ENCODE data around the gene TRPT1. TPM values are rescaled to one million over a fixed set of nuclear protein-coding genes. Genes with fewer than 3 reads are reported as not detected.

Gene TRPT1
- polyA plus RNA-seq, 4 donors, result 41.9 to 52.0 (median 44.9) TPM

GRCh38 chr11:64231546-64231945, 5.6 kb upstream of the TRPT1 start:
- no peak for DNase-seq (ENCODE audit: low read depth in 4 of 4, low spot score in 3 of 4)

DNA sequence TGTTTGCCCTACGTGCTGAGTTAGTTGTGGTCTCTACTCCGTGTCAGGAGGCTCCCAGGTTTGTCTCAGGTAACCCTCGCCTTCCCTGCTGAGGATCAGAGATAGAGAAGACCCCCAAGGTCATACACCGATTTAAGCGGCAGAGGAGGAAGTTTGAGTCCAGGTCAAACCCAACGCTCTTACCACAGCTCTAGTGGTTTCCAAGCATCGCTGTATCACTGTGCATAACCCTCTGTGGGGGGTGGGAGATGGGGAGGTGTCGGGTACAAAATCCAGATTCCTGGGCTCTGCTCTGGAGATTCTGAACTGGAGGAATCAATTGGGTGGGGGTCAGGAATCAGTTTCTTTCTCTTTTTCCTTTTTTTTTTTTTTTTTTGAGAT, 5.0 kb upstream of the TRPT1 start:
- DNase-seq (ENCODE audit: low read depth in 4 of 4, low spot score in 3 of 4), result no peak

DNA sequence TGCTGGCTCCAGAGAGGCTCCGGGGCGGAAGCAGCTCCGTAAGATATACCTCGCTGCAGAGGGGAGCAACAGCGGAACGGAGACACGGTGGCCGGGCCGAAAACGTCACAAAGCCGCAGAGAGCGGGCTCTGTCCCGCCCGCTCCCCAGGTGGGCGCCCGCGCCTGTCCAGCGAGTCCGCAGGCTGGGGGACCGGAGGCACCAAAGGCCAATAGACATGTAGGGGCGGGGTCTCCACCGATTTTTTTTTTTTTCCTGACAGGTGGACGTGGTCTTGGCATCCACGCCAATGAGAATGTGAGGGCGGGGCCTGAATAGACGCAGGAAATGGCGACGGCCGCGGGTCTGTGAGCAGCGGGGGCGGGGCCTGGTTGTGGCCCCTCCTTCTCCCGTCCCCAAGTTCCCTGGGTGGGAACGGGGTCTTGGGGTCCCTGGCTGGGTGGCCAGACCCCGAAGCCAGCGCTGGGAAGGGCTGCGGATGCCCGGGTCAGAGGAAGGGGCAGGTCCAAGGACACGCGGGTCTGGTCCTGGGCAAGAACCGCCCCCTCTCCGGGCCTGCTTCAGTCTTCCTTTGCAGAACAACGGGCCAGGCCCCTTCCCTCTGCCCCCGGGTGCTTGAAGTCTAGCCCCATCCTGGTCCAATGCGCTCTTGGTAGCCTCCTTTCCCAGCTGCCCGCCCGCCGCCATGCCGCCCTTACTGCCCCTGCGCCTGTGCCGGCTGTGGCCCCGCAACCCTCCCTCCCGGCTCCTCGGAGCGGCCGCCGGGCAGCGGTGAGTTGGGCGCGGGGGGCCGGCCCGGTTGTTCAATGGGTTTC, 4.4 kb upstream of the TRPT1 start, which contains the start of gene DNAJC4:
TSS of gene DNAJC4 (plus strand) at position 378 of the 814 bp plus-strand sequence. CDS start at position 685, 307 bp downstream.
- DNase-seq (ENCODE audit: low read depth in 4 of 4, low spot score in 3 of 4), result peak; percentile 88 to 95 (median 93)

DNA sequence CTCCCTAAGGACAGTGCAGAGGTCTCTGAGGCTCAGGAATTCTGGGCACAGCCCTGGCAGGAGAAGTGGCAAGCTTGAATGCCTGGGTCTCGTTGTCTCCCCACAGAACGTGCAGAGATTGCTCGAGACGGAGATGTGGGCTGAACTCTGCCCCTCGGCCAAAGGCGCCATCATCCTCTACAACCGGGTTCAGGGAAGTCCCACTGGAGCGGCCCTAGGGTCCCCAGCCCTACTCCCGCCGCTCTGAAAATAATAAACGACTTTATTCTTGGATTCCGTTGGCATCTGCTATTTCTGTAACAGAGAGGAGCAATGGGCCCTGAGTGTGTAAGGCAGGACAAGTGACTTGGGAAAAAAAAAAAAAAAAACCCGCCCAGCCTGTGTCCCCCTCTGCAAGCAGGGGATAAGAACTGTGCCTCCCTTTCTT, 3.8 kb upstream of the TRPT1 start:
- DNase-seq (ENCODE audit: low read depth in 4 of 4, low spot score in 3 of 4), result no peak

GRCh38 chr11:64229090-64229743, 3.2 kb upstream of the TRPT1 start:
- DNase-seq (ENCODE audit: low read depth in 4 of 4, low spot score in 3 of 4), result no peak

GRCh38 chr11:64227405-64227956, 1.5 kb upstream of the TRPT1 start:
- DNase-seq (ENCODE audit: low read depth in 4 of 4, low spot score in 3 of 4), result no peak

- no peak for DNase-seq (ENCODE audit: low read depth in 4 of 4, low spot score in 3 of 4)
Measured at GRCh38 chr11:64226507-64227051, 593 bp upstream of the TRPT1 start.

DNA sequence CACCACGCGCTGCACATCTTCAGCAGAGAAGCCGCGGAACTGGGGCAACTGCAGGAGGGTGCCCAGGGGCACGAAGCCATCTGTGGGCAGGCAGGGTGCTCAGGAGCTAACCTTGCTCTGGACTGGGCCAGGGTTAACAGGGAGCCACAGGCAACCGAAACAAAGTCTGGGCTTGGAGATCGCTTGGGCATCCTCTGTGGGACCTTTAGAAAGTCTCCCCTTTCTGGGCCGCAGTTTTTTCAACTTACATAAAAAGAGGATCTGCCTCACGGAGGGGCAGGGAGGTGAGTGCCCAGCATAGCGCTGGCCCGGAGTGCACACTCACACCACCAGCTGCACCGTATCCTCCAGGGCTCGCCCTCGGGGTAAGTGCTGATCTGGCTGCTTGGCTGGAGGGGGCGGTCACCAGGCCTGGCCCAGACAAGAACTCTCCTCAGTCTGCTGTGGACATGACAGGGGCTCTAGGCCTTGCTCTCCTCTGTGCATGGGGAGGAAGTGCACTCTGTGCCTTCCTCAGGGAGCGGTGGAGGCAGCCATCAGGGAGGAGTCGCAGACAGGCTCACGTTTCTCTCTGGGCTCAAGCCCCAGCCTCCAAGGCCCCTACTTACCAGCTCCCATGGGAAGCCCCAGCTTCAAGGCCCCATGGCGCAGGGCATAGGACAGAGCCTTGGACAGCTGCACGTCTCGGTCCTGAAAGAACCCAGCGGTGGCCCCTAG, 937 bp downstream of the TRPT1 start:
- no peak for DNase-seq (ENCODE audit: low read depth in 4 of 4, low spot score in 3 of 4)

DNA sequence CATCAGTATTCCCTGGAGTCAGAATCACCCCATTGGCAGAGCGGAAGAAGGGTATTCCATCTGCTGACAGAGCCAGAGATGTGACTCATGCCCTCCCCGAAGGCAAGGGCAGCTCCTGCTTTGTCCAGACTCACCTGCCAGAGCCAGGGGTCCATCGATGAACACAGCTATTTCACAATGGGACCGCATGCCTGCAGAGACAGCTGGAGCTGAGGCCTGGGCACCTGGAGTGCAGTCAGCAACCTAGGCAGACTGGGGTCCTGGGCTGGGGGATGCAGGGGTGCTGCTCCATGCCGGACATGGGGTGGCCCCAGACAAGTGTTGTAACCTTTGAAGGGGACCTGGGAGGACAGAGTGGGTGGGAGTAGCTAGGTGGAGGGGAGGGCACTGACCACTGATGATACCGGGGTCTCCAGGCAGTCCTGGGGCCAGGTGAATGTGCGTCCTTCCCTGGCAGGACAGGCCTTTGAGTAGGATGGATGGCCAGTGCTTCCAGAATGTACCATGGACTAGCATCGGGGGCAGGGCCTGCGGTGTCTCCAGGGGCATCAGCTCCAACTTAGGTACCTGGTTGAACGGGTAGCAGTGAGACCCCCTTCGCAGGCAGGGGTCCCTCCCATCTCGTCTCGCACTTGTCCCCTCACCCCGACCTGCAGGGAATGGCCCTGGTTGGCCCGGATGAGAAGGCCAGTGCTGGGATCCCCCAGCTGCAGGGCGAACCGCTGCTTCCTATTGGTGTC, 1.7 kb downstream of the TRPT1 start:
- no peak for DNase-seq (ENCODE audit: low read depth in 4 of 4, low spot score in 3 of 4)

- DNase-seq (ENCODE audit: low read depth in 4 of 4, low spot score in 3 of 4), result no peak
Measured at GRCh38 chr11:64223001-64223651, 2.9 kb downstream of the TRPT1 start.

GRCh38 chr11:64222651-64223000, 3.4 kb downstream of the TRPT1 start:
- DNase-seq (ENCODE audit: low read depth in 4 of 4, low spot score in 3 of 4), result no peak

- no peak for DNase-seq (ENCODE audit: low read depth in 4 of 4, low spot score in 3 of 4)
Measured at GRCh38 chr11:64220798-64221197, 5.2 kb downstream of the TRPT1 start.

DNA sequence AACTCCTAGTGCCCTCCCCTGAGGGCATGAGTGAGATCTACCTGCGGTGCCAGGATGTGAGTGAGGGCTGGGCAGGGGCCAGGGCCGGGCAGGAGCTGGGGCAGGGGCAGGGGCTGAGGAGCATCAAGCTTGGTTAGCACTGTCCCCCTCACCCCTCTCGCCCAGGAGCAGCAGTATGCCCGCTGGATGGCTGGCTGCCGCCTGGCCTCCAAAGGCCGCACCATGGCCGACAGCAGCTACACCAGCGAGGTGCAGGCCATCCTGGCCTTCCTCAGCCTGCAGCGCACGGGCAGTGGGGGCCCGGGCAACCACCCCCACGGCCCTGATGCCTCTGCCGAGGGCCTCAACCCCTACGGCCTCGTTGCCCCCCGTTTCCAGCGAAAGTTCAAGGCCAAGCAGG, 5.7 kb downstream of the TRPT1 start:
- DNase-seq (ENCODE audit: low read depth in 4 of 4, low spot score in 3 of 4), result no peak

GRCh38 chr11:64219755-64220154, 6.2 kb downstream of the TRPT1 start:
- DNase-seq (ENCODE audit: low read depth in 4 of 4, low spot score in 3 of 4), result no peak

DNA sequence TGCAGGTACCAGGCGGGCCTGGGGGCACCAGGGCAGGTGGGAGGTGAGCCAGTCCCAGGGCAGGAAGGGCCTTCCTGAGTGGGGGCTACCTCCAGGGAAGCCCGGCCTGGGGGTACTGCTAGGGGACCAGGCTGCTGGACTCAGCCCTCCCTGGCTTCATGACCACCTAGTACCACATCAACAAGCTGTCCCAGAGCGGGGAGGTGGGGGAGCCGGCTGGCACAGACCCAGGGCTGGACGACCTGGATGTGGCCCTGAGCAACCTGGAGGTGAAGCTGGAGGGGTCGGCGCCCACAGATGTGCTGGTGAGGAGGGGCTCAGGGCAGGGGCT, 6.7 kb downstream of the TRPT1 start:
- no peak for DNase-seq (ENCODE audit: low read depth in 4 of 4, low spot score in 3 of 4)

- no peak for DNase-seq (ENCODE audit: low read depth in 4 of 4, low spot score in 3 of 4)
Measured at GRCh38 chr11:64218628-64219353, 7.2 kb downstream of the TRPT1 start.

GRCh38 chr11:64216879-64217278, 9.1 kb downstream of the TRPT1 start:
- DNase-seq (ENCODE audit: low read depth in 4 of 4, low spot score in 3 of 4), result no peak

DNA sequence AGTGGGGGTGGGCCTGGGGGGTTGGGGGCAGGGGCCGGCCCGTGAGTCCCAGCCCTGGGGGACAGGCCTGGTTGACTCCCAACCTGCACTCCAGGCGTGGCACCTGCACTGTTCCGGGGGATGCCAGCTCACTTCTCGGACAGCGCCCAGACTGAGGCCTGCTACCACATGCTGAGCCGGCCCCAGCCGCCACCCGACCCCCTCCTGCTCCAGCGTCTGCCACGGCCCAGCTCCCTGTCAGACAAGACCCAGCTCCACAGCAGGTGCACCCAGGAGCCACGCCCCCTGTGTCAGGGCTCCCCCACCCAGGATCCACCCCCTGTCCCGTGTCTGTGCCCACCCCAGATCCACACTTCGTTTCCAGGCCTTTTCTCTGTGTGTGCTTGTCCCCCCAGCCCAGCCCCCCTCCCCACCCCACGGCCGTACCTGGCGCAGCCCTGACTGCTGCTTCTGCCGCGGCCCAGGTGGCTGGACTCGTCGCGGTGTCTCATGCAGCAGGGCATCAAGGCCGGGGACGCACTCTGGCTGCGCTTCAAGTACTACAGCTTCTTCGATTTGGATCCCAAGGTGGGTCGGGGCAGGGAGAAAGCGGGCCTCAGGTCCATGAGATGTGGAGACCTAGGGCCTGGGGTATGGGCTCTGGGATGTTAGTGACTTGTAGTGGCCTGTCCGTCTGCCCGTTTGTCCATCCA, 14.7 kb downstream of the TRPT1 start:
- no peak for DNase-seq (ENCODE audit: low read depth in 4 of 4, low spot score in 3 of 4)

Measured in right renal pelvis (tissue), 4 donors.